Activated gamma-delta T cell treated with anti-CD3 and anti-CD28 coated beads, Interleukin-2, amount 50 U/mL, for 16 hours (primary cell): ENCODE measurements around the gene TLE1.

Experiments
- DNase-seq: peaks from one replicate; pipeline ENCODE4 v3.0.0-alpha.2; 2020; ENCODE audit warnings: low read depth

TLE1 gene

GRCh38 chr9:81549500-81550206 lies 139.7 kb downstream of the TLE1 start:
- DNase-seq, result no peak

GRCh38 chr9:81548911-81549310 lies 140.4 kb downstream of the TLE1 start:
- no peak for DNase-seq

- DNase-seq, result no peak
Measured at GRCh38 chr9:81546489-81546888, 142.9 kb downstream of the TLE1 start.

GRCh38 chr9:81543695-81544094 lies 145.7 kb downstream of the TLE1 start:
- no peak for DNase-seq

DNA sequence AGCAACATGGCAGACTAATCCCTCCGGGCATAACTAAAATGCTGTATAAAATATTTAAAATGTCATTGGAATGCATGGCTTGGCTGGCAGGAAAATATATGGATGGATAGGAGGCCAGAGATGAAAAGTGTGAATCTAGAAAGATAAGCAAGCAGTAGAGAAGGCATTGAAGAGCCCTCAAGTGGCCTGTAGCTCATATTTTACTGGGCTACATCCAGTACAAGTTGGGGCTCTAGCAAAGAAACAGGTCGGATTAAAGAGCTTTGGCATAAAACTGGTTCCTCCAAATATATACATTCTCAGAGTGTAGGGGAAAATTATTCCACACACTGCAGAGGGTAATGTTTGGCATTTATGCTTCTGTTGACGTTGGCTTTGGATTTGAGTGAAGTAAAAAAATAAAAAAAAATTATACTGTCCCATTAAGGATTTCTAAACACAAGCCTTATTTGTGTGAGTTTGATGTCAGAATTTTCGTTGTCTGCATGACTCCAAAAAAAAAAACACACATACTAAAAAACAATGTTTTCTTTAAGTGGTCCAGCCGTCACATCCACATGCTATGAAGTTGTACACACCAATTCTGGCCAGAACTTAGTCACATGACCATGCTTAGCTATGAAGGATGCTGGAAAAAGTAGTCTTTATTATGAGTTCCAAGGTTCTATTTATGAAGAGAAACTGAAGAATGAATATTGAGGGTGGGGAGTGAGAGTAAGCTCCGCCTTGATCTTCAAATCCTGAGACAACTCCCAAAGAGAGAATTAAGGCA lies 147.0 kb downstream of the TLE1 start:
- no peak for DNase-seq

- no peak for DNase-seq
Measured at GRCh38 chr9:81540142-81540710, 149.1 kb downstream of the TLE1 start.

DNA sequence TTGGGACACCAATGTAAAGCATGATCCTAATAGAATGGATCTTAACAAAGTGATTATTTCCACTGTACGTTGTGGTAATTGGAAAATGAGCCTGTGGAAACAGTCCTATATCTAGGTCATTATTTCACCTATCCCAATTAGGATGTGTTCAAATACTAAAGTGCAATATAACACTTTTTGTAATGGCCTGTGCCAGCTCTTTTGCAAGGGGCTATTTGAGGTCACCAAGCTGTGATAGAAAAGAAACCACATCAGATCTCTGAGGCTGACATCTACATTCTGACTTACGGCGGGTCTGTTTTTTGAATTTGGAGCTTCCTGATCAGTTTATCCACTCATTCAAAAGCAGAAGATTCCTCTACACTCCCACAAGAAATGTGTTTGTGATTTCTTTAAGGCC lies 150.0 kb downstream of the TLE1 start:
- DNase-seq, result no peak

- DNase-seq, result no peak
Measured at GRCh38 chr9:81538890-81539289, 150.5 kb downstream of the TLE1 start.

GRCh38 chr9:81537964-81538363 lies 151.4 kb downstream of the TLE1 start:
- no peak for DNase-seq

- no peak for DNase-seq
Measured at GRCh38 chr9:81536242-81537025, 152.9 kb downstream of the TLE1 start.

DNA sequence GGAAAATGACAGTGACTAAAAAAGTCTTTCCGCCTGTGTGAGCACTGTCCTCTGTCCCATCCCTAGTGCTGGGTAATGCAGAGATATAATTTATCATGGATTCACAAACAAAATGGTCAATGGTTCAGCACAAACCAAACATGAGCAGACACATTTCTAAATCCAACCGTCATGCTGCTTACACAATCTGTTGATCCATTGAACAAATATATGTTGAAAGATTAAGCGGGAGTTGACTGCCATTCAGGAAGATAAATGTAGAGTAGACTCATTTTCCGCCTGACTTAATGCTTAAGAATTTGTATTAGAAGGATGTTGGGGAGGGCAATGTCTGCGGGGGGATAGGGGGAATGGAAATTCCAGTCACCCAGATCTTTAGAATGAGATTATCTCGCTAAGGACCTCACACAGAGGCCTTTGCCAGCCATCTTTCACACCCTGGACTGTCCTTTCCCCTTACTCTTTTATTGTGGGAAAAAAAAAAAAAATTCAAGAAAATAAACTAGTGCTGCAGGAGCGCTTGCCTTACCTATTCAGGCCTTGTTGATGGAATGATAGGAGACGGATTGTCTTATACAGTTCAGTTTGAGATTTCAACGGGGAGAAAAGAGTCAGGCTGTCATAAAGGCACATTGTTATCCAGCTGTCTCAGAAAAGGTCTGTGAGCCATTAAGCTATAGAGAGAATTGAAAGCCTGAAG lies 153.7 kb downstream of the TLE1 start:
- DNase-seq, result no peak

DNA sequence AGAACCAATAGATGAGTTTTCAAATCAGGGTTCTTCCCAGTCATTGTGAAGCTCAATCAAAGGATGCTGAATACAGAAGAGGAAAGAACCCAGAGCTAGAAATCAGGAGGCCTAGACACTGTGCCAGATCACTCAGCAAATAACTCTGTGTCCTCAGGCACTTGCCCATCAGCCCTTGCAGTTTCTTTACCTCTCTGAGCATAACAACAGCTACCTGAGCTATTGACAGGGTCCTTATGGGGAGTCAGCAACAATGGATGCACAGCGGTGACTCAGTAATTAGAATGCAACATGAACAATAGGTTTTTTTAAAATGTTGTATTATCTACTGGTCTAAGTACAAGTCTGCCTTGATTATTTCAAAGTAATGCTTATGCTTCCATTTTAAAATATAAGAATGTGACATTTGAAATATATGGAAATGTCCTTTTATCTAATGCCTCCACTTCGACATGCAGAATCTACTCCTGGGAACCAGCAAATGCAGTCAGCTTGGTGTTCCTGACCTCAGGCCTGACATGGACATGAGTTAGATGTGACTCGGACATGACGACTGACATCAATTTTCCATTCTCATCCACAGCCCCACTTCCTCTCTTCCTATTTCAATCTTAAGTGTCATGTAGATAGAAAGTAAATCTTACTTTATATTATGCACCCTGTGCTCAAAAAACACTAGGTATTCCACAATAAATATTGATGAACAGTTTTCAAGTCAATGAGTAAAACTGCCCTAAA lies 155.0 kb downstream of the TLE1 start:
- DNase-seq, result no peak
